CD8-positive, alpha-beta memory T cell (primary cell): ENCODE results near the gene ACSL1. TPM values are rescaled to one million over a fixed set of nuclear protein-coding genes. Genes with fewer than 3 reads are reported as not detected.
A peak's percentile ranks its signal among the peaks of the same experiment; 100 is the strongest.

Experiments used
- CTCF ChIA-PET: fragments of 350-600 bp; sonication (Branson Sonifier 250); formaldehyde crosslinking; loops from one replicate; lab custom pipeline; 2021; ENCODE audit warnings: antibody characterized with exemption; lab: Charles Lee
- POLR2A ChIA-PET: fragments of 350-600 bp; sonication (Branson Sonifier 250); formaldehyde crosslinking; loops from one replicate; lab custom pipeline; 2021; ENCODE audit warnings: antibody characterized with exemption; lab: Charles Lee
- DNase-seq, 5 donors: peaks; one replicate each; pipeline versions ENCODE4 v3.0.0 to v3.0.0-alpha.2; 2020 to 2022; ENCODE audit warnings: mixed read lengths in 1 of 5
- H3K27ac ChIP-seq: one replicate; pipeline ENCODE4 v1.7.0; 2013; ENCODE audit warnings: low read depth, mild to moderate bottlenecking, low read length, moderate library complexity
- H3K27me3 ChIP-seq: 2 replicates; pipeline ENCODE4 v1.7.0; 2013; ENCODE audit warnings: low read length, mild to moderate bottlenecking; ENCODE audit not compliant: insufficient read depth, poor library complexity, severe bottlenecking
- H3K36me3 ChIP-seq: 2 replicates; pipeline ENCODE4 v1.7.0; 2013; ENCODE audit warnings: mild to moderate bottlenecking, low read length, moderate library complexity; ENCODE audit not compliant: insufficient read depth
- H3K4me1 ChIP-seq: 2 replicates; pipeline ENCODE4 v1.7.0; 2013; ENCODE audit warnings: mild to moderate bottlenecking, low read length, moderate library complexity; ENCODE audit not compliant: insufficient read depth
- H3K4me3 ChIP-seq: 2 replicates; pipeline ENCODE4 v1.7.0; 2013; ENCODE audit warnings: mild to moderate bottlenecking, low read length
- H3K9me3 ChIP-seq: 2 replicates; pipeline ENCODE4 v1.7.0; 2013; ENCODE audit warnings: mild to moderate bottlenecking, low read length
- H3K27ac Mint-ChIP-seq, 8 donors: one replicate each; pipeline ENCODE4 v1.8.0; 2020 to 2021; ENCODE audit warnings: mixed read lengths in 8 of 8, mild to moderate bottlenecking in 6 of 8, inconsistent platforms in 3 of 8, moderate library complexity in 3 of 8
- H3K27me3 Mint-ChIP-seq, 2 donors: one replicate each; pipeline ENCODE4 v1.8.0; 2020 to 2021; ENCODE audit warnings: mixed read lengths in 2 of 2, mild to moderate bottlenecking in 1 of 2, moderate library complexity in 1 of 2
- H3K36me3 Mint-ChIP-seq, 3 donors: one replicate each; pipeline ENCODE4 v1.8.0; 2020 to 2021; ENCODE audit warnings: mixed read lengths in 3 of 3, inconsistent platforms in 1 of 3, mild to moderate bottlenecking in 1 of 3
- H3K4me1 Mint-ChIP-seq, 3 donors: one replicate each; pipeline ENCODE4 v1.8.0; 2020 to 2021; ENCODE audit warnings: mixed read lengths in 3 of 3, inconsistent platforms in 1 of 3, mild to moderate bottlenecking in 1 of 3
- H3K4me3 Mint-ChIP-seq, 7 donors: one replicate each; pipeline ENCODE4 v1.8.0; 2020 to 2021; ENCODE audit warnings: mixed read lengths in 7 of 7, mild to moderate bottlenecking in 6 of 7, moderate library complexity in 4 of 7, inconsistent platforms in 2 of 7
- H3K9me3 Mint-ChIP-seq, 5 donors: one replicate each; pipeline ENCODE4 v1.8.0; 2020 to 2022; ENCODE audit warnings: mixed read lengths in 5 of 5, mild to moderate bottlenecking in 3 of 5, moderate library complexity in 2 of 5, inconsistent platforms in 1 of 5
- polyA plus RNA-seq: library from polyadenylated mRNA; unstranded; fragments of 300-500 nt; fragmentation: Illumina TruSeq; gene quantifications from one replicate; pipeline ENCODE4 v1.2.3, GENCODE V29; 2021
- total RNA-seq, 2 experiments: library from RNA; stranded (reverse); gene quantifications; one replicate each; pipeline ENCODE4 v1.2.3, GENCODE V29; 2021

The ACSL1 gene
- total and polyA plus RNA-seq, 3 experiments from 2014 or later: 7.5 to 25.4 (median 23.5) TPM

DNA sequence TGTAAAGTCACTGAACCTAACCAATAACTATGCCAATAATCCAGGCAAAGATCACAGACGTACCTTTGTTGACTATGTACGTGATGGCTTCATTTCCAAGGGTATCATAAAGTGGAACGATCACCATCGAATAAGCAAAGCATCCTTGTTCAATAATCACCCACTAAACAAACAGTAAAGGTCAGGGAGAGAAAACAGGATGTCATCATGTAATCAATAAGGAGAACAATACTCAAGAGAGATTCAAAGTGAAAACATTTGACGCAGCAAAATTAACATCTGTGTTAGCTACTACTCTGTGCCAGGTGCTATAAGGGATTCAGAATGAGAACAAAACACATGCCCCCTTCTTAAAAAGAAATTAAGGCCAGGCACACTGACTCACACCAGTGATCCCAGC is 48.9 kb downstream of the ACSL1 start:
- no peak overlapping the region for H3K4me3 ChIP-seq
- no peak overlapping the region for H3K4me3 Mint-ChIP-seq
- H3K27ac Mint-ChIP-seq: no peak overlapping the region
- CTCF ChIA-PET: no interaction called here
- DNase-seq: no peak
- H3K27ac ChIP-seq: no peak overlapping the region
- H3K4me1 ChIP-seq: no peaks in the 10 kb centered on the region
- H3K27me3 Mint-ChIP-seq: peaks cover 0 to 1% of the 10 kb centered on the region in 2 donors
- POLR2A ChIA-PET: no interaction called here
- H3K4me1 Mint-ChIP-seq: no peaks in the 10 kb centered on the region
- no peaks in the 10 kb centered on the region for H3K9me3 ChIP-seq
- no peaks in the 10 kb centered on the region for H3K27me3 ChIP-seq
- H3K36me3 Mint-ChIP-seq: peaks cover 7 to 39% (median 8%) of the 10 kb centered on the region in 3 donors
- H3K9me3 Mint-ChIP-seq: no peaks in the 10 kb centered on the region
- H3K36me3 ChIP-seq: no peaks in the 10 kb centered on the region

DNA sequence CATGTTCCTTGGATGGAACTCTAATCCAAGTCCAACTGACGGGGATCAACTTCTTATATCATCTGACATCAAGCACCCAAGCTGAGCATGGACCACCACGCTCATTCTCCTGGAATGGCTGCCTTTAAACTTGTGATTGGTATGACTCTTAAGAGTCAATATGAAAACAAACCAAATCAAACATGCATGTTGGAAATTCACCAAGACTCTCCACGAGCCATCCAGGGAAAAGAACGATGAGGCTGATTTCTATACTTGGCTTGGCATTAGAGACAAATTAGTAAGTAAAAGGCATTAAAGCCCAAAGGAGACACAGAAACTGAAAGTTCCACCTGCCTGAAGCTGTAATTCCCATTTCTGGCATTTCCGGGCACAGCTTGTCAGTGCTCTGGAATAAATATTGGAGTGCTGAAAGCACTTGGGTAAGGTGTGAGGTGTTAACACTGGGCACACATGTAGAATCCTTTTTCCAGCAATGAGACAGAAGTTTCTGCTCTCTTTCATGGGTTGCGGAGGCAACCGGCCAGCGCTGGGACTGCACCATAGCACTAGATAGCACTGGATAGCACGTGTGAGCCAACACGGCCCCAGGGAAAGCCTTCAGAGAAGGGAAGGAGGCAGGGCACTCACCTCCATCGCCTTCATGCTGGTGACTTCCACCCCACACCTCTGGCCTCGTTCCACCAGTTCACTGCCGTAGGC is 49.8 kb downstream of the ACSL1 start:
- Mint-ChIP-seq H3K9me3 (no peaks in the 10 kb centered on the region), H3K27ac (no peak overlapping the region), H3K4me1 (no peaks in the 10 kb centered on the region), H3K27me3 (peaks cover 0 to 1% of the 10 kb centered on the region in 2 donors), H3K36me3 (peaks cover 7 to 40% (median 8%) of the 10 kb centered on the region in 3 donors), H3K4me3 (no peak overlapping the region)
- Histone ChIP-seq H3K4me3 (no peak overlapping the region), H3K27ac (no peak overlapping the region), H3K27me3 (no peaks in the 10 kb centered on the region), H3K9me3 (no peaks in the 10 kb centered on the region), H3K36me3 (no peaks in the 10 kb centered on the region), H3K4me1 (no peaks in the 10 kb centered on the region)
- ChIA-PET POLR2A (no interaction called here), CTCF (no interaction called here)
- DNase-seq: no peak

DNA sequence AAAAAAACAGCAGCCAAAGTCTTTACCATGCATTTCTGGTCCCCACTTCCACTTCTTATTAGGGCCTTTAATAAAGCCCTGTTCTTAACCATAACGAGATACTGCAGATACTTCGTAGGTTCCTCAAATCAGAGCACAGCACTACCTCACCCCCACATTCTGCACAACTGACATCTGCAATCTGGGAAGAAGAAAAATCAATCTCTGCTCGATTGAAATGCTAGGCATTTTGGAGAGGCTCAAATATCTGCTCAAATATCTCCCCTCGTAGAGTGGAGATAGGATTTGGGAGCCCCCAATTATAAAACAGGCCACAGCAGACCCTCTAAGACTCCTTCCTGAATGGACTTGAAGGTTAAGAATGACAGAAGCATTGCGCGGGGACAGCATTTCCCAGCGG is 51.6 kb downstream of the ACSL1 start:
- Histone ChIP-seq H3K27me3 (no peaks in the 10 kb centered on the region), H3K9me3 (no peaks in the 10 kb centered on the region), H3K36me3 (no peaks in the 10 kb centered on the region), H3K4me3 (no peak overlapping the region), H3K4me1 (no peaks in the 10 kb centered on the region), H3K27ac (no peak overlapping the region)
- no peak for DNase-seq
- CTCF ChIA-PET: no interaction called here
- Mint-ChIP-seq H3K36me3 (peaks cover 4 to 44% (median 6%) of the 10 kb centered on the region in 3 donors), H3K4me1 (no peaks in the 10 kb centered on the region), H3K27me3 (peaks cover 0 to 1% of the 10 kb centered on the region in 2 donors), H3K9me3 (no peaks in the 10 kb centered on the region), H3K4me3 (no peak overlapping the region), H3K27ac (no peak overlapping the region)
- POLR2A ChIA-PET: no interaction called here

DNA sequence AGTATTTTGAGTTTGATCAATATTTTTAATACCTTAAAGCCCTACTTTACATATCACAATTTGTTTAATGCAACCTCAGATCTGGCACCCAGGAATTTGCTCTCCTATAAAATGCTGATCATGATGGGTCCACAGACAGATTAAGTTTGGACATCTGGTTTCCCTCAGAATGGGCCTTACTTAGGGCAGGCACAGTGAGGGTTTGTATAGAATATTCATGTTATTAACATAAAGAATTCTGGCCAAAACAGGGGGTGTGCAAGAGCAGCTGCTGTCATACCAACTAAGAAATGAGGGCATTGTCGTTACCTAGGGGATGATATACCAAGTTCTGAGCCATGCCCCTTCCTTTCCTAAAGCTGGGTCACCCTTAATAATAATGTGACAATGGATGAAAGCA is 54.4 kb downstream of the ACSL1 start:
- Mint-ChIP-seq H3K4me1 (no peaks in the 10 kb centered on the region), H3K27ac (peak overlapping the region in 1 of 8 donors; percentile 53), H3K4me3 (no peak overlapping the region), H3K36me3 (peaks cover 0 to 55% (median 10%) of the 10 kb centered on the region in 3 donors), H3K9me3 (no peaks in the 10 kb centered on the region), H3K27me3 (no peaks in the 10 kb centered on the region)
- DNase-seq: no peak
- POLR2A ChIA-PET: no interaction called here
- H3K27me3 ChIP-seq: no peaks in the 10 kb centered on the region
- no peaks in the 10 kb centered on the region for H3K4me1 ChIP-seq
- no peaks in the 10 kb centered on the region for H3K9me3 ChIP-seq
- CTCF ChIA-PET: no interaction called here
- H3K4me3 ChIP-seq: no peak overlapping the region
- H3K36me3 ChIP-seq: peaks cover 6% of the 10 kb centered on the region
- no peak overlapping the region for H3K27ac ChIP-seq

DNA sequence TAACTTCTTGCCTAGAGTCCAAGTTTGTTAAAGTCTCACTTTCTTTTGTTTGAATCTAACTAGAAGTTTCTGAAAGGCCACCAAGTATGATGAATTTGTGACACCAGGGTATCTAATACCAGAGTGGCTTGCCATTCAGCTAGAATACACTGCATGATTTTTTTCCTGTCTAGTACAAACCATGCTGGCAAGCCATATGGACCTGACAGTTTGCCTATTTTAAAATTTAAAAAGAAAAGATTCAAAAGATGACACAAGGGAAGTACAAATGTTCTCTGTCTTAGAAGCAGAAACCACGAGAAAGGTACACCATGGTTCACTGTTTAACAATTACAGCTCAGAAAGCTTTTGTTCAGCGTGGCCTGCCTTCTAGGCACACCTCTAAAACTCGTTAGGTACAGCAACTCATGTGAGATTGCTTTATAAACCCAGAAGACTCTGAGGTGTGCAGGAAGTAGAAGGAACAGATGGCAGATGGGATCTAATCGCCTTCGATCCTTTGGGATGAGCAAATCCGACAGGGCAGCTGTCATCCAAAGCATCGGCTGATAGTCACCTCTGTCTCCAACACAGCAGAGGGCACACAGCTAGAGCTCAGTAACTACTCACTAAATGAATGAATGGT is 56.5 kb downstream of the ACSL1 start:
- Mint-ChIP-seq H3K36me3 (peaks cover 0 to 69% (median 20%) of the 10 kb centered on the region in 3 donors), H3K4me3 (no peak overlapping the region), H3K4me1 (no peaks in the 10 kb centered on the region), H3K27ac (no peak overlapping the region), H3K27me3 (no peaks in the 10 kb centered on the region), H3K9me3 (no peaks in the 10 kb centered on the region)
- Histone ChIP-seq H3K27ac (no peak overlapping the region), H3K36me3 (peaks cover 7% of the 10 kb centered on the region), H3K27me3 (no peaks in the 10 kb centered on the region), H3K4me3 (no peak overlapping the region), H3K9me3 (no peaks in the 10 kb centered on the region), H3K4me1 (no peaks in the 10 kb centered on the region)
- no peak for DNase-seq
- CTCF ChIA-PET: no interaction called here
- POLR2A ChIA-PET: no interaction called here

DNA sequence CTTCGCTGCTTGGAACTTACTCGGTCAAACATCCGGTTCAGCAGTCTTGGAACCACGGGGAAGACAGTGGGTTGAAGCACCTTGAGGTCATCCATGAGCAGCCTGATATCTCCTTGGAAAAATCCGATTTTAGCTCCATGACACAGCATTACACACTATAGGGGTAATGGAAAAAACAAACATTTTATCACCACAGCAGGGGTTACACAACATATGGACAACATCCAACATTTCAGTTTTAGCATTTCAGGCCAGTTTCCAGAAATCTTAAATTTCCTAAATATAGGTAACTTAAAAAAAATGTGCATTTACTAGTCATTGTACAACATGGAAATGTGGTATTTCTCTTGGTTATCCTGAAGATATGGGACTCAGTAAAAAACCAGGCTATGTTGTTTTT is 57.5 kb downstream of the ACSL1 start:
- Mint-ChIP-seq H3K36me3 (peaks cover 0 to 60% (median 19%) of the 10 kb centered on the region in 3 donors), H3K9me3 (no peaks in the 10 kb centered on the region), H3K4me3 (no peak overlapping the region), H3K27ac (no peak overlapping the region), H3K4me1 (no peaks in the 10 kb centered on the region), H3K27me3 (no peaks in the 10 kb centered on the region)
- no peaks in the 10 kb centered on the region for H3K4me1 ChIP-seq
- H3K27ac ChIP-seq: no peak overlapping the region
- no peak for DNase-seq
- H3K4me3 ChIP-seq: no peak overlapping the region
- H3K36me3 ChIP-seq: peaks cover 7% of the 10 kb centered on the region
- no peaks in the 10 kb centered on the region for H3K27me3 ChIP-seq
- ChIA-PET CTCF (no interaction called here), POLR2A (no interaction called here)
- no peaks in the 10 kb centered on the region for H3K9me3 ChIP-seq

DNA sequence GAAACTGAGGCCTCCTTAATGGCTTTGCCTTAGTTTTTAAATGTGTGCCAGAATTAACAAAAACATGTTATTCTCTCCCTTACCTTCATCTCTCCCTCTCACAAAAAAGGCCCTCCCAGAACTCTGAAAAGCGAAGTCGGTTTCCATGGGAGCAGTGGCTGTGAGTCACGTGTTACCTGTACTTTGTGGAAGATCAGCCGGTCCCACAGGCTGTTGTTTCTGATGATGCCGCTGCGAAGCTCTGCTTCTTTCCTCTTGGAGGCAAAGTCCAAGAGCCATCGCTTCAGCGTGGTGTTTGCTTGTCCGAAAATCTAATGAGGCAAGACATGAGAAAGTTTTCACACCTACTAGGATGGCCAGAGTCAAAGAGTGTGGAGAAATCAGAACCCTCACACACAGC is 59.3 kb downstream of the ACSL1 start:
- H3K36me3 Mint-ChIP-seq: peaks cover 0 to 54% (median 19%) of the 10 kb centered on the region in 3 donors
- H3K4me1 Mint-ChIP-seq: peaks cover 9 to 12% (median 11%) of the 10 kb centered on the region in 3 donors
- no peaks in the 10 kb centered on the region for H3K9me3 Mint-ChIP-seq
- Histone ChIP-seq H3K27ac (no peak overlapping the region), H3K9me3 (no peaks in the 10 kb centered on the region), H3K4me3 (no peak overlapping the region), H3K4me1 (peaks cover 10% of the 10 kb centered on the region), H3K36me3 (peaks cover 7% of the 10 kb centered on the region), H3K27me3 (no peaks in the 10 kb centered on the region)
- H3K27me3 Mint-ChIP-seq: no peaks in the 10 kb centered on the region
- CTCF ChIA-PET: no interaction called here
- no peak overlapping the region for H3K27ac Mint-ChIP-seq
- DNase-seq: no peak
- no peak overlapping the region for H3K4me3 Mint-ChIP-seq
- POLR2A ChIA-PET: no interaction called here

DNA sequence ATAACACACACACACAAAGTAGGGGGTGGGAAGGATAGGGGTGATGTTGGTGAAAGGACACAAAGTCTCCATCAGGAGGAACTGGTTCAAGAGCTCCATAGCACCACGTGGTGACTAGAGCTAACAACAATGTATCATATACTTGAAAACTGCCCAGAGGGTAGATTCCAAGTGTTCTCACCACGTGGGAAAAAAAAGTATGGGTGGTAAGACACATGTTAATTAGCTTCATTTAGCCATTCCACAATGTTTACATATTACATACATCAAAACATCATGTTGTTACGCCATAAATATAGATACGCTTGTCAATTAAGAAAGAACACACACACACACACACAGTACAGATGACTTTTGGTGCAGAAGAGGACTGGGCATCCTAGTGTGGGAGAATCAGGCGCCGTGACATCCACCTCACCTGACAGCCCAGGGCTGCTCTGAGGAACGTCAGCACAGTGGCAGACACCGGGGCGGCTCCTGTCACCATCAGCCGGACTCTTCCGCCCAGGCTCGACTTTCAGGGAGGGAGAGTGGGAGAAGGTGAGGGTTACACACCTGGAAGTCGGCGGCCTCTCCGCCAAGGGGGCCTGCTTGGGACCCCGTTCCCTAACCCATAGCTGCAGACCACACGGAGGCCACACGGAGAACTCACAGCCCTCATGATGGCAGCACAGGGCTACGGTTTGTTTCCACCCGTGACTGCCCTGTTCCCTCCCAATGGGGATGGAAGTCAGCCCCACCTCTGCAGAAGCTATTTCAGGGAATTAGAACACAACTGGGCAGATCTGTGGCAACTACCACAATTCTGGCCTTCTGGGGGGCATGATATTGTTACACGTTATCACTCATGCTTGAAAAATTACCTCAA is 60.1 kb downstream of the ACSL1 start:
- no peaks in the 10 kb centered on the region for H3K9me3 Mint-ChIP-seq
- ChIA-PET CTCF (no interaction called here), POLR2A (no interaction called here)
- H3K36me3 Mint-ChIP-seq: peaks cover 0 to 54% (median 21%) of the 10 kb centered on the region in 3 donors
- Histone ChIP-seq H3K27ac (no peak overlapping the region), H3K4me3 (no peak overlapping the region), H3K27me3 (no peaks in the 10 kb centered on the region), H3K36me3 (peaks cover 7% of the 10 kb centered on the region), H3K4me1 (peaks cover 10% of the 10 kb centered on the region), H3K9me3 (no peaks in the 10 kb centered on the region)
- H3K27ac Mint-ChIP-seq: peak overlapping the region in 2 of 8 donors; percentile 7 to 12
- H3K4me3 Mint-ChIP-seq: no peak overlapping the region
- no peak for DNase-seq
- H3K4me1 Mint-ChIP-seq: peaks cover 9 to 13% (median 13%) of the 10 kb centered on the region in 3 donors
- no peaks in the 10 kb centered on the region for H3K27me3 Mint-ChIP-seq
